CD4-positive, alpha-beta T cell treated with Interleukin-15 for 1 hour (primary cell): Measurements from ENCODE around the gene TMEM176B.

ENCODE experiments used
- DNase-seq: peaks from one replicate; pipeline ENCODE4 v3.0.0-alpha.2; 2020

TMEM176B gene

DNA sequence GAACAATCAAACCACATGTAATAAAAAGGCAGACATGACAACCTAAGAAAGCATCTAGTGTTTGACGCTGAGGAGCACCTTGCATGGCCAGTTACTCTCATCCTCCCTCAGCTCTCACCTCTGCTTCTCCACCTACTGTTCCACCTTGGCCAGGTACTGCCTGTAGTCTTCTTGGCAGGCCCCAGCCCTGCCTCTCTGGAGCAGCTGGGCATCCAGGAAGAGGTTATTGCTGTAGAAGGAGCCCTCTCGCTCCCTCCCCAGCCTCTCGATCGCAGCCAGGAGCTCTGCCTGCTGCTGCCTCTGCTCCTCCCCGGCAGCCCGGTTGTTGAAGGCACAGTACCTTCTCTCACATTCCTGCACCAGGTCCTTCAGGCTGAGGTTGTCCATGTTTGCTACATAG, 53.2 kb downstream of the TMEM176B start:
- DNase-seq, result no peak

DNA sequence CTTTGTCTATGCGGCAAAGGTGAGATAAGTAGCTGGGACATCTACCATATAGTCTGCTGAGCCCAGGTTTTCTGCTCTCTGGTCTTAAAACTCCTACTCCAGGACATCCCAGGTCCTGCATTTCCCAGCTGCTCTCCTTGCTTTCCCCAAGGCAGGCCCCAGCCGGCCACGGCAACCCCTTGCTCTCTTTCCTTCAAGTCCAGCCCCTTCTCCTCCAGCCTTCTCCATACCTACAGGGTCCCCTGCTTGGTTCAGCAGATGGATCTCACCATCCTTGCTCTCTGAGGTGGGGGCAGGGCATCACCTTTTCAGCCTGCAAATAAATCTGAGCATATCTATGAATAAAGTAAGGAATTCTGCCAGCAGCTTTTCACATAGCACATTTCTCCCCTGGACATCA, 54.3 kb downstream of the TMEM176B start:
- no peak for DNase-seq

DNA sequence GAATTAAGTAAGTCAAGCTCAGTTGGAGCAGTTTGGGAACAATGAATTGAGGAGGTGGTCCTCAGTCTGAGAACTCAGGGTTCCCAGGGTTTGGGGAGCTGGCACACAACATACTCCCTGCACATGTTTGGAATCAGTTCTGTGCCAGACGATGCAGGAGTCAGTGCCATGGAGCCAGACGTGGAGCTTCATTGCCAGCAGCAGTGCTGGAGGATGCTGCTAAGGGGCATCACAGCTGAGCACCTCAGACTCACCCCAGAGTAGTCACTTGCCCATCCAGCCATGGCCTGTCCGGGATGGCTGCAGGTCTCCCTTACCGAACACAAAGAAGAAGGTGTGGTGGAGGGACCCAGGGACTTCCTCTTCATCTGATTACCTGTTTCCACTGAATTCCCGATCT, 55.1 kb downstream of the TMEM176B start:
- no peak for DNase-seq

DNA sequence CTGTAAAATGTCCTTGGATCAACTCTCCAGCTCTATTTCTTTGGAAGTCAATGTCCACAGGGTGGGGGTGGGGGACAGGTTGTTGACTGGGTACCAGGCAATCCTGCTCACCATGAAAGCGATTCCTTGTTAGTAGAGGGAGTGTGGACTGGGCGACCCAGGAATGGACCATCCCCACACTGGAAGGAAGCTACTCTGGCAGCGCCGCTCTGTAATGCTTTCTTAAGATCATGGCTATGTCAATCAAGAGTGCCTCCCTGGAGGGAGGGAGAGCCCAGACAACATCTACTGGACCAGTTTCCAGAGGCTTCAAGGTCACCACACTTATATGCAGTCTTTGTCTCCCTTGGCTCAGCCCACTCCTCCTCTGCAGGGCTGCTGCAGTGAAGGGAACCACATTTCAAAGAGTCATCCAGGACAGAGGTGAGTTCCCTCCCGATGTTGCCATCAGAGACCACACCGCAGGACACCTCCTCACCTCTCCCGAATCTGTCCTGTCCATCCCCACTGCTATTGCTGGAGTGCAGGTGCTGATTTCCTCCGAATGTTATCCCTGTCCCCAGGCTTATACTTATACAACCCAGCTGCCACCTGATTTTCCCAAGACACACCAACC, 56.0 kb downstream of the TMEM176B start:
- no peak for DNase-seq

DNA sequence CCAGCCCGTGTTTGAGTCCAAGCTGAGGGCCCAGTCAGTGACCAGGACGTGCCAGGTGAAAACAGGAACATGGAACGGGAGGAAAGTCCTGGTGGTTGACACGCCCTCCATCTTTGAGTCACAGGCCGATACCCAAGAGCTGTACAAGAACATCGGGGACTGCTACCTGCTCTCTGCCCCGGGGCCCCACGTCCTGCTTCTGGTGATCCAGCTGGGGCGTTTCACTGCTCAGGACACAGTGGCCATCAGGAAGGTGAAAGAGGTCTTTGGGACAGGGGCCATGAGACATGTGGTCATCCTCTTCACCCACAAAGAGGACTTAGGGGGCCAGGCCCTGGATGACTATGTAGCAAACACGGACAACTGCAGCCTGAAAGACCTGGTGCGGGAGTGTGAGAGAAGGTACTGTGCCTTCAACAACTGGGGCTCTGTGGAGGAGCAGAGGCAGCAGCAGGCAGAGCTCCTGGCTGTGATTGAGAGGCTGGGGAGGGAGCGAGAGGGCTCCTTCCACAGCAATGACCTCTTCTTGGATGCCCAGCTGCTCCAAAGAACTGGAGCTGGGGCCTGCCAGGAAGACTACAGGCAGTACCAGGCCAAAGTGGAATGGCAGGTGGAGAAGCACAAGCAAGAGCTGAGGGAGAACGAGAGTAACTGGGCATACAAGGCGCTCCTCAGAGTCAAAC, 57.7 kb downstream of the TMEM176B start:
- no peak for DNase-seq
